IMR-90 (cell line): ENCODE measurements around the gene PLTP. TPM values are rescaled to one million over a fixed set of nuclear protein-coding genes. Genes with fewer than 3 reads are reported as not detected.

Source experiments
- ATAC-seq: fragments of 200-7000 bp; cut with Tn5 transposase; 2 replicates; pipeline ENCODE4 v1.9.1; 2020; ENCODE audit warnings: low read depth, mild to moderate bottlenecking, moderate library complexity
- BruUV-seq: library from RNA; stranded (reverse); fragments of 400-500 nt; replicated peaks from 2 replicates; lab custom pipeline; 2021; lab: Mats Ljungman, UMichigan
- CTCF ChIA-PET: fragments of 300-600 bp; formaldehyde crosslinking; extraction: SDS; loops from one replicate; lab custom pipeline; 2021; ENCODE audit warnings: antibody characterized with exemption; lab: Yijun Ruan, JAX
- POLR2A ChIA-PET: fragments of 300-600 bp; sonication (Branson Sonifier 250); formaldehyde crosslinking; loops from one replicate; lab custom pipeline; 2022; ENCODE audit warnings: antibody characterized with exemption; ENCODE audit not compliant: unreplicated experiment; lab: Charles Lee
- DNase-seq: peaks from one replicate; pipeline ENCODE4 v3.0.0; 2013
- H2AFZ ChIP-seq: replicated peaks from 2 replicates; pipeline ENCODE3; 2013; ENCODE audit warnings: low read length, mild to moderate bottlenecking; ENCODE audit not compliant: poor library complexity
- H2AK5ac ChIP-seq: 2 replicates; pipeline ENCODE4 v1.6.1; 2013; ENCODE audit warnings: low read depth, low read length, inconsistent platforms
- H2AK9ac ChIP-seq: replicated peaks from 2 replicates; pipeline ENCODE3; 2013; ENCODE audit warnings: mild to moderate bottlenecking, low read depth, low read length, moderate library complexity; ENCODE audit not compliant: poor library complexity
- H2BK120ac ChIP-seq: 2 replicates; pipeline ENCODE4 v1.6.1; 2013; ENCODE audit warnings: low read depth, low read length, inconsistent platforms
- H2BK15ac ChIP-seq: 3 replicates; pipeline ENCODE4 v1.6.1; 2013; ENCODE audit warnings: low read depth, low read length, inconsistent platforms
- H2BK20ac ChIP-seq: 2 replicates; pipeline ENCODE4 v1.6.1; 2013; ENCODE audit warnings: low read depth, mild to moderate bottlenecking, inconsistent platforms, low read length, moderate library complexity
- H2BK5ac ChIP-seq: 2 replicates; pipeline ENCODE4 v1.6.1; 2013; ENCODE audit warnings: mild to moderate bottlenecking, low read depth, low read length, inconsistent platforms; ENCODE audit not compliant: poor library complexity, severe bottlenecking
- H3K14ac ChIP-seq: replicated peaks from 2 replicates; pipeline ENCODE4 v1.6.1; 2013; ENCODE audit warnings: low read depth, low read length, inconsistent platforms
- H3K18ac ChIP-seq: 2 replicates; pipeline ENCODE4 v1.6.1; 2013; ENCODE audit warnings: low read depth, low read length, control low read depth
- H3K23ac ChIP-seq: 2 replicates; pipeline ENCODE4 v1.6.1; 2013; ENCODE audit warnings: low read depth, low read length, inconsistent platforms
- H3K27ac ChIP-seq: 2 replicates; pipeline ENCODE4 v1.5.1; 2013; ENCODE audit warnings: mild to moderate bottlenecking, control low read depth, low read length; ENCODE audit not compliant: insufficient read depth
- H3K27me3 ChIP-seq: 2 replicates; pipeline ENCODE4 v1.6.1; 2013; ENCODE audit warnings: low read length; ENCODE audit not compliant: control insufficient read depth, insufficient read depth
- H3K36me3 ChIP-seq: 2 replicates; pipeline ENCODE4 v1.6.1; 2013; ENCODE audit warnings: low read length, mixed read lengths; ENCODE audit not compliant: control insufficient read depth, insufficient read depth
- H3K4ac ChIP-seq: 2 replicates; pipeline ENCODE4 v1.6.1; 2013; ENCODE audit warnings: low read depth, low read length, inconsistent platforms
- H3K4me1 ChIP-seq: 2 replicates; pipeline ENCODE4 v1.6.1; 2013; ENCODE audit warnings: low read length, mixed read lengths; ENCODE audit not compliant: control insufficient read depth, insufficient read depth
- H3K4me2 ChIP-seq: 2 replicates; pipeline ENCODE4 v1.6.1; 2013; ENCODE audit warnings: low read depth, mild to moderate bottlenecking, control low read depth, low read length, moderate library complexity
- H3K4me3 ChIP-seq: 2 replicates; pipeline ENCODE4 v1.5.1; 2013; ENCODE audit warnings: low read depth, mild to moderate bottlenecking, control low read depth, low read length, moderate library complexity; ENCODE audit not compliant: insufficient read depth
- H3K56ac ChIP-seq: 2 replicates; pipeline ENCODE4 v1.6.1; 2013; ENCODE audit warnings: low read length, inconsistent platforms; ENCODE audit not compliant: insufficient read depth; ENCODE audit errors: extremely low read depth
- H3K79me1 ChIP-seq, 2 experiments: 2 replicates each; pipeline ENCODE4 v1.6.1; 2013; ENCODE audit warnings: low read length in 2 of 2, inconsistent platforms in 1 of 2, low read depth in 1 of 2
- H3K9ac ChIP-seq: 2 replicates; pipeline ENCODE4 v1.6.1; 2013; ENCODE audit warnings: low read depth, low read length, control low read depth
- H3K9me1 ChIP-seq: 2 replicates; pipeline ENCODE4 v1.6.1; 2013; ENCODE audit warnings: low read length, inconsistent platforms; ENCODE audit not compliant: insufficient read depth
- H3K9me3 ChIP-seq: 2 replicates; pipeline ENCODE4 v1.6.1; 2013; ENCODE audit warnings: low read length; ENCODE audit not compliant: control insufficient read depth, insufficient read depth
- H4K20me1 ChIP-seq: 2 replicates; pipeline ENCODE4 v1.6.1; 2013; ENCODE audit warnings: low read length, inconsistent platforms; ENCODE audit not compliant: insufficient read depth
- H4K5ac ChIP-seq: 2 replicates; pipeline ENCODE4 v1.6.1; 2013; ENCODE audit warnings: mild to moderate bottlenecking, low read depth, low read length, control low read depth
- H4K8ac ChIP-seq, 2 experiments: 2 replicates each; pipeline ENCODE4 v1.6.1; 2013; ENCODE audit warnings: low read depth in 2 of 2, low read length in 2 of 2, control low read depth in 1 of 2, inconsistent platforms in 1 of 2
- H4K91ac ChIP-seq: 2 replicates; pipeline ENCODE4 v1.6.1; 2013; ENCODE audit warnings: low read depth, low read length, inconsistent platforms; ENCODE audit not compliant: insufficient read depth
- BHLHE40 ChIP-seq: fragments of 150-350 bp; IDR thresholded peaks from 2 replicates; pipeline ENCODE4 v1.6.1; 2016; ENCODE audit warnings: mild to moderate bottlenecking, low read depth, low read length
- CEBPB ChIP-seq: IDR thresholded peaks from 2 replicates; pipeline ENCODE4 v1.6.1; 2012; ENCODE audit warnings: low read depth, low read length, improper control_type of control experiment
- CTCF ChIP-seq: conservative IDR thresholded peaks from 2 replicates; pipeline ENCODE4 v1.5.1; 2012; ENCODE audit warnings: mild to moderate bottlenecking, low read depth, low read length, improper control_type of control experiment
- FOS ChIP-seq: fragments of 150-350 bp; IDR thresholded peaks from 2 replicates; pipeline ENCODE4 v1.6.1; 2016; ENCODE audit warnings: low read depth, low read length
- MAFK ChIP-seq: IDR thresholded peaks from 2 replicates; pipeline ENCODE4 v1.6.1; 2012; ENCODE audit warnings: low read depth, low read length, improper control_type of control experiment
- MAZ ChIP-seq: IDR thresholded peaks from 2 replicates; pipeline ENCODE4 v1.6.1; 2012; ENCODE audit warnings: low read depth, mild to moderate bottlenecking, low read length, improper control_type of control experiment, moderate library complexity, borderline replicate concordance
- MXI1 ChIP-seq: IDR thresholded peaks from 2 replicates; pipeline ENCODE4 v1.6.1; 2012; ENCODE audit warnings: low read depth, mild to moderate bottlenecking, low read length, moderate library complexity, borderline replicate concordance
- NFE2L2 ChIP-seq: fragments of 150-350 bp; IDR thresholded peaks from 2 replicates; pipeline ENCODE4 v1.6.1; 2016; ENCODE audit warnings: low read depth, mild to moderate bottlenecking, low read length
- POLR2A ChIP-seq: IDR thresholded peaks from 2 replicates; pipeline ENCODE4 v1.6.1; 2012; ENCODE audit warnings: mild to moderate bottlenecking, low read depth, low read length
- RAD21 ChIP-seq: IDR thresholded peaks from 2 replicates; pipeline ENCODE4 v1.6.1; 2012; ENCODE audit warnings: low read length, improper control_type of control experiment
- RCOR1 ChIP-seq: IDR thresholded peaks from 2 replicates; pipeline ENCODE4 v1.6.1; 2012; ENCODE audit warnings: mild to moderate bottlenecking, low read length, improper control_type of control experiment; ENCODE audit not compliant: insufficient replicate concordance
- RFX5 ChIP-seq: IDR thresholded peaks from 2 replicates; pipeline ENCODE4 v1.8.0; 2012; ENCODE audit warnings: low read depth, mild to moderate bottlenecking, low read length, moderate library complexity
- SMC3 ChIP-seq: fragments of 150-350 bp; IDR thresholded peaks from 2 replicates; pipeline ENCODE4 v1.6.1; 2016; ENCODE audit warnings: low read depth, mild to moderate bottlenecking, antibody characterized with exemption, low read length, moderate library complexity
- WGBS, 2 experiments: methylation state at CpG; one replicate each; pipeline versions ENCODE4 v1.1.5 to v1.1.7; 2013; ENCODE audit warnings: missing lambda C conversion rate in 2 of 2; ENCODE audit not compliant: insufficient read length in 1 of 2; ENCODE audit errors: extremely low coverage in 2 of 2; 5-methylcytosine and 5-hydroxymethylcytosine counted together
- dilution Hi-C: fragments of 300-500 bp; cut with HindIII; formaldehyde crosslinking; loops from one replicate; pipeline ENCODE4 v1.14.3; 2018; ENCODE audit warnings: low sequenced_read_pairs; ENCODE audit not compliant: unreplicated experiment
- in situ Hi-C: fragments of 300-500 bp; cut with MboI; formaldehyde crosslinking; loops from 3 replicates; pipeline ENCODE4 v1.14.3; 2019; ENCODE audit warnings: low sequenced_read_pairs, inconsistent platforms, mixed read lengths
- intact Hi-C: fragments of 100-400 bp; cut with micrococcal nuclease; formaldehyde crosslinking; loops from 2 replicates; pipeline ENCODE4 v1.10.0; 2022
- polyA plus RNA-seq, 3 experiments: library from polyadenylated mRNA; depleted of rRNA; stranded (reverse); fragments of >200 nt; gene quantifications; 2 replicates each; pipeline ENCODE4 v1.2.3, GENCODE V29; 2012; ENCODE audit warnings: low replicate concordance in 1 of 3
- total RNA-seq: library from RNA; depleted of rRNA; stranded (reverse); fragments of >200 nt; gene quantifications from 2 replicates; pipeline ENCODE4 v1.2.3, GENCODE V29; 2012
- TF ChIP-seq, protein P1 (sequence below): fragments of 150-350 bp; IDR thresholded peaks from 2 replicates; pipeline ENCODE4 v1.6.1; 2016; ENCODE audit warnings: low read depth, mild to moderate bottlenecking, low read length, moderate library complexity, borderline replicate concordance
- TF ChIP-seq, protein P2 (sequence below): fragments of 150-350 bp; IDR thresholded peaks from 2 replicates; pipeline ENCODE4 v1.6.1; 2017; ENCODE audit warnings: mild to moderate bottlenecking, antibody characterized with exemption, low read length, low read depth

PLTP gene
- total and polyA plus RNA-seq, 2 of the 4 experiments (the other 2 are of a cell fraction) = 5.4 to 55.8 TPM

GRCh38 chr20:45902199-45902701 lies 9.7 kb downstream of the PLTP start:
- DNase-seq (no peak), ATAC-seq (no peak)
- TF ChIP-seq CEBPB = no peak
- TF ChIP-seq MAZ = no peak
- TF ChIP-seq RAD21 = no peak
- no peak for TF ChIP-seq NFE2L2
- TF ChIP-seq BHLHE40 = no peak
- TF ChIP-seq SMC3 = no peak
- no peak for TF ChIP-seq RCOR1
- TF ChIP-seq RFX5 = no peak
- no peak for TF ChIP-seq MXI1
- TF ChIP-seq FOS = no peak
- no peak for TF ChIP-seq MAFK
- TF ChIP-seq, protein P1, sequence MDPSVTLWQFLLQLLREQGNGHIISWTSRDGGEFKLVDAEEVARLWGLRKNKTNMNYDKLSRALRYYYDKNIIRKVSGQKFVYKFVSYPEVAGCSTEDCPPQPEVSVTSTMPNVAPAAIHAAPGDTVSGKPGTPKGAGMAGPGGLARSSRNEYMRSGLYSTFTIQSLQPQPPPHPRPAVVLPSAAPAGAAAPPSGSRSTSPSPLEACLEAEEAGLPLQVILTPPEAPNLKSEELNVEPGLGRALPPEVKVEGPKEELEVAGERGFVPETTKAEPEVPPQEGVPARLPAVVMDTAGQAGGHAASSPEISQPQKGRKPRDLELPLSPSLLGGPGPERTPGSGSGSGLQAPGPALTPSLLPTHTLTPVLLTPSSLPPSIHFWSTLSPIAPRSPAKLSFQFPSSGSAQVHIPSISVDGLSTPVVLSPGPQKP = no peak
- no peak for TF ChIP-seq POLR2A
- TF ChIP-seq CTCF = no peak
- TF ChIP-seq, protein P2, sequence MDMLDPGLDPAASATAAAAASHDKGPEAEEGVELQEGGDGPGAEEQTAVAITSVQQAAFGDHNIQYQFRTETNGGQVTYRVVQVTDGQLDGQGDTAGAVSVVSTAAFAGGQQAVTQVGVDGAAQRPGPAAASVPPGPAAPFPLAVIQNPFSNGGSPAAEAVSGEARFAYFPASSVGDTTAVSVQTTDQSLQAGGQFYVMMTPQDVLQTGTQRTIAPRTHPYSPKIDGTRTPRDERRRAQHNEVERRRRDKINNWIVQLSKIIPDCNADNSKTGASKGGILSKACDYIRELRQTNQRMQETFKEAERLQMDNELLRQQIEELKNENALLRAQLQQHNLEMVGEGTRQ = no peak
- no peak overlapping the region for H3K56ac ChIP-seq
- H2AK5ac ChIP-seq = no peak overlapping the region
- in situ Hi-C loops = loop anchor here (25.0 kb wide), 1 partner anchor 565 kb away; the partner anchor contains the start of gene SDC4
- no peak overlapping the region for H2BK120ac ChIP-seq
- H4K20me1 ChIP-seq = peaks cover 5% of the 10 kb centered on the region; the same call in 1 of the 2 replicates
- dilution Hi-C loops = no loop called here
- H3K9ac ChIP-seq = no peak overlapping the region
- no peak overlapping the region for H2BK5ac ChIP-seq
- peaks cover 3% of the 10 kb centered on the region for H3K4me1 ChIP-seq
- no peaks in the 10 kb centered on the region for H3K9me3 ChIP-seq
- no peak overlapping the region for H4K5ac ChIP-seq
- no peak overlapping the region for H4K8ac ChIP-seq
- no peaks in the 10 kb centered on the region for H3K27me3 ChIP-seq
- H3K14ac ChIP-seq = no peak overlapping the region
- ChIA-PET POLR2A (no interaction called here), CTCF (no interaction called here)
- no peak overlapping the region for H2AFZ ChIP-seq
- H3K36me3 ChIP-seq = peaks cover 45% of the 10 kb centered on the region
- H3K4me2 ChIP-seq = no peak overlapping the region
- H3K23ac ChIP-seq = no peak overlapping the region
- no peak overlapping the region for H3K4me3 ChIP-seq
- no peak overlapping the region for H3K18ac ChIP-seq
- H2AK9ac ChIP-seq = no peak overlapping the region
- no peak overlapping the region for H2BK20ac ChIP-seq
- H3K4ac ChIP-seq = no peak overlapping the region
- no TSS peak for BruUV-seq
- peaks cover 0 to 4% of the 10 kb centered on the region in 2 experiments; a peak in 1 of 4 replicates for H3K79me1 ChIP-seq
- peaks cover 14% of the 10 kb centered on the region for H3K9me1 ChIP-seq
- intact Hi-C loops = no loop called here
- H4K91ac ChIP-seq = no peak overlapping the region
- no peak overlapping the region for H2BK15ac ChIP-seq
- 100% methylated on average over 1 of the region's 14 CpGs; no CpG with 5 or more reads in 1 of the 2 experiments for WGBS, 2 experiments
- H3K27ac ChIP-seq = no peak overlapping the region
